Iris pigment epithelial cell (primary cell): Measurements from ENCODE around the gene CTSF.
"Not testable (repeated sequence)": the region's sequence is repeated elsewhere in the genome, so short reads cannot be mapped to it uniquely, and the experiment has no call there.

Experiments
- DNase-seq: peaks from one replicate; pipeline ENCODE4 v3.0.0-alpha.2; 2011; ENCODE audit warnings: low read depth

CTSF gene

DNA sequence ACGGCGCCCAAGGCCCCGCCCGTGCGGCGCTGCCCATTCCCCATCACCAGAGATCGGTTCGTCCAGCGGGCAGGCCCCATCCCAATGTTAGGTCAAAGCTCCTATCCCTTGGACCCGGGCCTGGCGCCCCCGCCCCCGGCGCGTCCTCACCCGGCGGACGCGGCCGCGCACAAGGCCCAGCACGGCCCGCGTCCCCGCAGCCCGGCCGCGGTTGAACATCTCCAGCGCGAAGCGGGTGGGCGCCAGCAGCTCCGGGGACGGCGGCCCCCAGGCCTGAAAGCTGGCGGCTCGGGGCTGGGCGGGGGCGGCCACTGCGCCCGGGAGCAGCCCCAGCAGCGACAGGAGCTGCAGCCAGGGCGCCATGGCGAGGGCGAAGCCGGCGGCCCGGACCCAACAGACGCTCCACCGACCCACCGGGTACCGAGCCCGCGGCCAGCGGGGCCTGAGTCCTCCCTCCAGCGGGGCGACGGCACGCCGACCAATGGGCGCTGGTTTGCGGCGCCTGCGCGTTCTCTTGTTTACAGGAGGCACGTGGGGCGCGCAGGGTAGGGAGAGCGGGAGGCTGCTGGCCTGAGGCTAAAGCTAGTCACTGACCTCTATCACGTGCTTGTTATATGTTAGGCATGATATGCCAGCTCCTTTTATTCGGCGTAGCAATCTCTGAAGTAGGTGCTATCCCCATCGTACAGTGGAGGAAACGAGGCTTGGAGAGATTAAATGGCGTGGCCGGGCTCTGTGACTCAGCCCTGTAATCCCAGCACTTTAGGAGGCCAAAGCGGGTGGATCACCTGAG is at the start of gene CTSF:
Gene CTSF (minus strand): TSS at position 483 of the 793 bp plus-strand sequence. CDS start 120 bp downstream, at position 363.
- DNase-seq, result peak; percentile 71

GRCh38 chr11:66617155-66617834 is 48.9 kb upstream of the CTSF start:
- no peak for DNase-seq

DNA sequence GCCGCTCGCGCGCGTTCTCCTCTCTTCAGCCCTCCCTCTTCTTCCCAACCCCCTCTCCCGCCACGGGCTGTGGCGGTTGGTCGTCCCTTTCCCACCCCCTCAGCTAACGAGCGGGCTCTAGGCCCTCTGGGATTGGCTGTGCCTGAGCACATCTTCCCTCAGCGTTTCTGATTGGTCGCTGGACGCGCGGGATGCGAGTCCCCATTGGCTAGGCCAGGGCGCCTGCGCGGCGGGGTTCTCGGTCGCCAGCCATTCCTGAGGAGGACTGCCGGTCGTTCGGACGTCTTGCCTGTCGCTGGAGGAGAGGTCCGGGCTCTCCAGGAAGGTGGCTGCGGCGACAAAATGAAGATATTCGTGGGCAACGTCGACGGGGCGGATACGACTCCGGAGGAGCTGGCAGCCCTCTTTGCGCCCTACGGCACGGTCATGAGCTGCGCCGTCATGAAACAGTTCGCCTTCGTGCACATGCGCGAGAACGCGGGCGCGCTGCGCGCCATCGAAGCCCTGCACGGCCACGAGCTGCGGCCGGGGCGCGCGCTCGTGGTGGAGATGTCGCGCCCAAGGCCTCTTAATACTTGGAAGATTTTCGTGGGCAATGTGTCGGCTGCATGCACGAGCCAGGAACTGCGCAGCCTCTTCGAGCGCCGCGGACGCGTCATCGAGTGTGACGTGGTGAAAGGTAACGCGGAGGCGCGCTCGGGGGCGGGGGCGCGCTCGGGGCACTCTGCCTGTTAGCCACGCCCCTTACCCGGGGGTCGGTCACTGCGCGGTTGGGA is 48.2 kb upstream of the CTSF start, which contains the start of gene RBM14:
Gene RBM14 (plus strand): TSS at position 252 of the 776 bp plus-strand sequence. CDS start 91 bp downstream, at position 343.
- DNase-seq, result peak; percentile 99

DNA sequence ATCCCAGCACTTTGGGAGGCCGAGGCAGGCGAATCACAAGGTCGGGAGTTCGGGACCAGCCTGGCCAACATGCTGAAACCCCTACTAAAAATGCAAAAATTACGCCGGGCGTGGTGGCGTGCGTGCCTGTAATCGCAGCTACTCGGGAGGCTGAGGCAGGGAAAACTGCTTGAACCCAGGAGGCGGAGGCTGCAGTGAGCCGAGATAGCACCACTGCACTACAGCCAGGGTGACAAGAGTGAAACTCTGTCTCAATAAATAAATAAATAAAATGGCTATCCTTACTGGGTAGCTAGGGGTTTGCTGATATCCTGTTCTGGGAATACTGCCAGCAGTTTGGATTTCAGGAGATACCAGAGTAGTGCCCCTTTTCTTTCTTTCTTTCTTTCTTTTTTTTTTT is 45.7 kb upstream of the CTSF start:
- DNase-seq, result no peak

- DNase-seq, result no peak
These were observed 44.1 kb upstream of the CTSF start for GRCh38 chr11:66612458-66612857.

GRCh38 chr11:66609721-66610617 is 41.6 kb upstream of the CTSF start:
- no peak for DNase-seq

DNA sequence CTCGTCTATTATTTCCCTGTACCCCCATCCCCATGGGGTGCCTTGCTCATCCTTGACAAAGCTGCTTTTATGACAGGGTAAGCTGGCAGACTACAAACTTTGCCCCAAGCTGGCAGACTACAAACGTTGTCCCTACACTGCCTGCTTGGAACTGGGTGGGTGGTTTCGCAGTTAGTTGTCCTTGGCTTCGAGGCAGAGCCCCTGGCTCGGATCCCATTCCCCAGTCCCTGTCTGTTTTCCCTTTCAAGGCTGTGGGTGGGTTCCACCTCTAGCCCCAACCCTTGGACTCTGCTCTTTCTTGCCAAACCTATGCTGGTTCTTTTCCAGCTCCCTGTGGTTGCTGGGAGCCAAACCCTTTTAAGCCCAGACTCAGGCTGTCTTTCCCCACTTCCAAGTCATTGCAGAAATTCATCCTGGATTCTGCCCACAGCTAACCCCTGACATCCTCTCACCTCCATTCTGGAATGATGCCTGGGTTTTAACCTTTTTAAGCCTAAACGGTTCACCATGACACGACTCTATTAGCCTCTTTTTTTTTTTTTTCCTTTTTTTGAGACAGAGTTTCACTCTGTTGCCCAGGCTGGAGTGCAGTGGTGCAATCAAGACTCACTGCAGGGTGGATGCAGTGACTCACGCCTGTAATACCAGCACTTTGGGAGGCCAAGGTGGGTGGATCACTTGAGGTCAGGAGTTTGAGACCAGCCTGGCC is 38.9 kb upstream of the CTSF start:
- peak; percentile 71 for DNase-seq

- DNase-seq, result not testable (repeated sequence)
These were observed 38.2 kb upstream of the CTSF start for GRCh38 chr11:66606608-66607007.

DNA sequence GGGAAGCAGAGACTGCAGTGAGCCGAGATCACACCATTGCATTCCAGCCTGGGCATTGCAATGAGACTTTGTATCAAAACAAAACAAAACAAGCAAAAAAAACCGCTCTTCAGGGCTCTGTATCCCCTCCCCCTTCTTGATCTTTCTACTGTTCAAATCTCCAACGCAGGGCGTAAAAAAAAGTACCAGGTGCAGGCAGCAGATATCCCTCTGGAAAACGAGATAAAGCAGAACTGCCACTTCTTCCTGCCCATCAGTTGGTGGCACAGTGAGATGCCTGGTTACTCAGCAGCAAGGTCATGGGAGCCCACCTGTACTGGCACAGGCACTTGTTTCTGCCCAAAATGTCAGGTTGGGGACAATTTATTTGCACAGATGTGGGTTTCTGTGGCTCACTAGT is 35.7 kb upstream of the CTSF start:
- DNase-seq, result no peak

DNA sequence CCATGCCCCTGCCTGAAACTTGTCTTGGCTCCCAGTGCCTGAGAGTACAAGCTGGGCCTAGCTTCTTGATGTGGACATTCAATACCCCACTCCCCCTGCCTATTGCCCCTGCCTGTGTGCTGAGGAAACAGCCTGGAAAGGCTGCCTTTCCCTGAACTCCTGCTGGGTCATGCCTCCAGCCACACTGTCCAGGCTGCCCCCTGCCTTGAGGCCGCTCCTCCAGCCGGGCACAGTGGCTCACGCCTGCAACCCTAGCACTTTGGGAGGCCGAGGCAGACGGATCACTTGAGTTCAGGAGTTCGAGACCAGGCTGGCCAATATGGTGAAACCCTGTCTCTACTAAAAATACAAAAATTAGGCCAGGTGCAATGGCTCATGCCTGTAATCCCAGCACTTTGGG is 34.7 kb upstream of the CTSF start:
- DNase-seq, result no peak

GRCh38 chr11:66600631-66601233 is 32.3 kb upstream of the CTSF start:
- DNase-seq, result peak; percentile 30

- DNase-seq, result no peak
These were observed 31.8 kb upstream of the CTSF start for GRCh38 chr11:66600219-66600618.

DNA sequence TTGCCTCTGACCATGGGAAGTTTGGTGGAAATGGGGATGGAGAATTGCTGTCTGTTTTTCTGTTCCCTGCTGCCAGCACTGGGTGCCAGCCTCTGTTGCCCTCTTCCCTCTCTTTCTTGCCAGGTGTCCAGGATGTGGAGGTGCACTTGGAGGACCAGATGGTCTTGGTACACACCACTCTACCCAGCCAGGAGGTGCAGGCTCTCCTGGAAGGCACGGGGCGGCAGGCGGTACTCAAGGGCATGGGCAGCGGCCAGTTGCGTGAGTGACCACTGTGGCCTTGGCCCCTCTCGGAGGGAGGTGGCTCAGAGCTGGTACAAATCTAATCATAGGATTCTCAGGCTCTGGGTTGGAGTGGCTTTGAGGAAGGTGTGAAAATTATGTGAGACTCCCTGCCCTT is 30.6 kb upstream of the CTSF start:
- no peak for DNase-seq

DNA sequence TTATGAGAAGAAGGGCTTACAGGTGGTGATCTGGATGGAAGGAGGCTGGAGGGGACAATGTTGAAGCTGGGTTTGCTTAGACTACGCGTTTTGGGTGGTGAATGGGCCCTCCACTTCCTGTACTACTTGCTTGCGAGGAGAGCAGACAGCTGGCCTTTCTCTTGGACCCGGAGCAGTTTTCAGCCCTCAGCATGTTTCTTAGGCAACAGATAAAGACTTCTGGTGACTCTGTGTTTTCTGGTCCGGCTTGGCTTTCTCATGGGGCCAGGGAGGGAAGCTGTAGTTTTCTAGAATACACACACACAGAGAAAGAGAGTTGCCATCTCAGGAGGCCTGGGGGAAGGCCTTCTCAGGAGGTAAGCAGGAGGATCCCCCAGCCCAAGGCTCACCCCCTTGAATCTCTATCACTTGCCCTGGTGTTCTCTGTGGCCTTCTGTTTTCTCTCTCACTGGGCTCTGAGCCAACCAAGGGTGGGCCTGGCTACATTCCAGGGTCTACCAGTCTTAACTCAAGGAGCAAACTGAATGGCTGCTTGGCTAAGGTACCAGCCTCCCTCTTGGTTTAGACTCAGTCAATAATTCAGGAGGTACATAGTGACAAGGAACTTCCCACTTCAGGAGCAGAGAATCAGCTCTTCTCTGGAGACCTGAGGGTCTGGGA is 27.0 kb upstream of the CTSF start:
- DNase-seq, result peak; percentile 52

- no peak for DNase-seq
These were observed 25.2 kb upstream of the CTSF start for GRCh38 chr11:66593650-66594049.

DNA sequence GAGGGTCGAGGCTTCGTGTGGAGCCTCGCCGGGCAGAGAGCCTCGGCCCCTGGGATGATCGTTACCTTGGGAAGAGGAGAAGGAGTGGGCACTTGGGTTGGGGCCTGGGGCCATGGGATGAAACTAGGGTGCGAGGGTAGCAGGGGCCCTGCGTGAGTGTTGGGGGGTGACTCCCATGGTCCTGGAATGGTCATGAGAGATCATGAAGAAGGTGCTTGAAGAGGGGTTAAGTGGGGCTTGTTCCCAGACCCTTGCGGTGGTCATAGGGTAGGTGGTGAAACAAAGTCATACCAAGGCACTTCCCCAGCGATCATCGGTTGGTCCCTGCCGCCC is 24.9 kb upstream of the CTSF start:
- no peak for DNase-seq

DNA sequence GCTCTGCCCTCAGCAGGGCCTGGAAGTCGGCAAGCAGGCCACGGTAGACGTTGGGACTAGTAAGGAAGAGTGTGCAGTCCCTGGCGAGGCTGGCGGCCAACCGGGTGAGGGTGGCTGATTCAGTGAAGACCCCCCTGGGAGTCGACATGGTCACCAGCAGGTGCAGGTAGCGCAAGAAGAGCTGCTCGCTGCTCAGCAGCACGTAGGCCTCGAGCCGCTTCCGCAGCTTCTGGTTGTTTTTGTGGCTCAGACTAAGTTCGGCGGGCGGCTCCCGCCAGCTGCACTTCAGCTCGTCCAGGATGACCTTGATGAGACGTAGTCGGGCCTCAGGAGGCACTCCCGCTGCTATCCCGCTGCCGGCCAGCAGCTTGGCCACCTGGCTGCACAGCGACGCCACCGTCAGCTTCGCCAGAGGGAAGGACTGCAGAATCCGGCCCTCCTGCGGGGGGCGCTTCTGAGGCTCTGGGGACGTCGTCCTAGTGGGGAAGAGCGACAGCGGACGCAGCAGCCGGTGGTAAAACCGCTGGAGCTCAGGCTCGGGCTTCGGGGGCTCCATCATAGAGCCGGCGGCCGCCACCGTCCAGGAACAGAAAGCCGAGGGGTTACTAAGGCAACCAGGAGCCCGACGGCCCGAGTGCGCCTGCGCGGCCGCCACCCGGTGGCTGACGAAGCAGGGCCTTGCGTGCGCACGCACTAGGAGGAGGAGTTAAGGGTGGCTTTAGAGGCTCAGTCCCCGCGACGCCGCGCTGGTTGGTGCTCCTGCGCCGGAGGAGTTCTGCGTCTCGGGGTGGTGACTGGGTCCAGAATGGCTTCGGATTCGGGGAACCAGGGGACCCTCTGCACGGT is 24.3 kb upstream of the CTSF start, which contains the start of the genes CCDC87 and CCS:
Gene CCDC87 (minus strand): TSS at position 607 of the 846 bp plus-strand sequence. CDS start 48 bp downstream, at position 559.
Gene CCS (plus strand): TSS at position 729 of the 846 bp plus-strand sequence. CDS start 77 bp downstream, at position 806.
- peak; percentile 92 for DNase-seq

DNA sequence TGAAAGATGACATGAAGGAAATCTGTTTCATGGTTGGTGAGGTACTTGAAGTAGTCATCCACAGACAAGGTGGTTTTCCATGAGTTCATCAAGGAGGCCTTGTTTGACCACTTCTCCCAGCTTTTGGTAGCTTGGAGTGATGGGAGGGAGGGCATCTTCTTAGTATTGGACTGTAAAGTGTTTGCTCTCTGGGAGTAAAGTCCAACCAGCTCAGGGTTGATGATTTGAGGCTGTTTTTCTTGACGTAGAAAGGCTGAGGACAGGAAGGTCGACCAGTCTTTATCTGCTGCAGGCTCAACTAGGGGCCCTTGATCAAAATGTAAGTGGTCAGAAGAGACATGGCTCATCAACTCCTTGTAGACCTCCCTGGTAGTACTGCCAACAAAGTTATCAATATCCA is 22.8 kb upstream of the CTSF start:
- no peak for DNase-seq
